Body of pancreas (tissue), 4 donors: ENCODE results near the gene ADAMTS3.

ENCODE experiments used
- CTCF ChIP-seq, 7 experiments: fragments of 450-650 bp in 4 of 7; fragments of 200-600 bp in 3 of 7; sonication (generic) in 3 of 7; IDR thresholded peaks; one replicate each; pipeline ENCODE4 v1.5.1; 2016 to 2019; ENCODE audit warnings: antibody characterized with exemption in 7 of 7
- POLR2A ChIP-seq, 3 donors: fragments of 450-650 bp; IDR thresholded peaks; one replicate each; pipeline ENCODE4 v1.6.1; 2016; ENCODE audit warnings: antibody characterized with exemption in 3 of 3, mild to moderate bottlenecking in 2 of 3

GRCh38 chr4:72602396-72603376 is 33.7 kb upstream of the ADAMTS3 start:
- TF ChIP-seq CTCF (IDR thresholded peaks at IDR 0.05) (no peak), POLR2A (IDR thresholded peaks at IDR 0.05) (no peak)
